BJ (cell line): ENCODE measurements around the gene KRT15. TPM values are rescaled to one million over a fixed set of nuclear protein-coding genes. Genes with fewer than 3 reads are reported as not detected.

ENCODE experiments used
- CTCF ChIA-PET: fragments of 350-600 bp; formaldehyde crosslinking; extraction: SDS; loops from one replicate; lab custom pipeline; 2021; ENCODE audit warnings: antibody characterized with exemption, inconsistent platforms; lab: Yijun Ruan, JAX
- POLR2A ChIA-PET: fragments of 300-600 bp; sonication (Branson Sonifier 250); formaldehyde crosslinking; extraction: SDS; loops from one replicate; lab custom pipeline; 2021; ENCODE audit warnings: antibody characterized with exemption; lab: Charles Lee
- DNase-seq: peaks from one replicate; pipeline ENCODE4 v3.0.0-alpha.2; 2011; ENCODE audit warnings: low read depth
- H3K27me3 ChIP-seq: 2 replicates; pipeline ENCODE4 v1.6.0; 2011; ENCODE audit warnings: low read length; ENCODE audit not compliant: control insufficient read depth, insufficient read depth
- H3K36me3 ChIP-seq: 2 replicates; pipeline ENCODE4 v1.5.1; 2011; ENCODE audit warnings: low read length; ENCODE audit not compliant: control insufficient read depth, insufficient read depth
- H3K4me3 ChIP-seq: 2 replicates; pipeline ENCODE4 v1.5.1; 2011; ENCODE audit warnings: low read depth, mild to moderate bottlenecking, control low read depth, low read length
- polyA plus RNA-seq: library from polyadenylated mRNA; depleted of rRNA; stranded (reverse); fragments of >200 nt; gene quantifications from 2 replicates; pipeline ENCODE4 v1.2.3, GENCODE V29; 2011
- TF ChIP-seq, protein P1 (sequence below): IDR thresholded peaks from 2 replicates; pipeline ENCODE4 v1.5.1; 2011; ENCODE audit warnings: low read depth, mild to moderate bottlenecking, control low read depth, inconsistent platforms, low read length, moderate library complexity; ENCODE audit not compliant: insufficient read depth

KRT15 gene
- polyA plus RNA-seq, 1 experiment = 2.7 TPM

DNA sequence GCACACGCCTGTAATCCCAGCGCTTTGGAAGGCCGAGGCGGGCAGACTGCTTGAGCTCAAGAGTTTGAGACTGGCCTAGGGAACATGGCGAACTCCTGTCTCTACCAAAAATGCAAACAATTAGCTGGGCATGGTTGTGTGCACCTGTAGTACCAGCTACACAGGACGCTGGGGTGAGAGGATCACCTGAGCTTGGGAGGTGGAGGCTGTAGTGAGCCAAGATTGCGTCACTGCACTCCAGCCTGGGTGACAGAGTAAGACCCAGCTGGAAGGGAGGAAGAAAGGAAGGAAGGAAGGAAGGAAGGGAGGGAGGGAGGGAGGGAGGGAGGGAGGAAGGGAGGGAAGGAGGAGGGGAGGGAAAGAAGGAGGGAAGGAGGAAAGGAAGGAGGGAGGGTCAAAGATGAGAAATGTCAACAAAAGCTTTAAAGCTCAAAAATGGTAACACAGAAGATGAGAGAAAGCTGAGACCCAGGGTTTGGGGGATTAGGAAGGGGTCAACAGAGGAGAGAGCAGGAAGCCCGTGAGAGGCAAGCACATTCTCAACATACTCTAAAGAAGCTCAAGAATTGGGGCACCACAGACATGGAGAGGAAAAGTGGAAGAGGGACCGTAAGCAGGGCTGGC lies 14.4 kb upstream of the KRT15 start:
- H3K4me3 ChIP-seq = no peak overlapping the region
- DNase-seq = no peak
- TF ChIP-seq, protein P1, sequence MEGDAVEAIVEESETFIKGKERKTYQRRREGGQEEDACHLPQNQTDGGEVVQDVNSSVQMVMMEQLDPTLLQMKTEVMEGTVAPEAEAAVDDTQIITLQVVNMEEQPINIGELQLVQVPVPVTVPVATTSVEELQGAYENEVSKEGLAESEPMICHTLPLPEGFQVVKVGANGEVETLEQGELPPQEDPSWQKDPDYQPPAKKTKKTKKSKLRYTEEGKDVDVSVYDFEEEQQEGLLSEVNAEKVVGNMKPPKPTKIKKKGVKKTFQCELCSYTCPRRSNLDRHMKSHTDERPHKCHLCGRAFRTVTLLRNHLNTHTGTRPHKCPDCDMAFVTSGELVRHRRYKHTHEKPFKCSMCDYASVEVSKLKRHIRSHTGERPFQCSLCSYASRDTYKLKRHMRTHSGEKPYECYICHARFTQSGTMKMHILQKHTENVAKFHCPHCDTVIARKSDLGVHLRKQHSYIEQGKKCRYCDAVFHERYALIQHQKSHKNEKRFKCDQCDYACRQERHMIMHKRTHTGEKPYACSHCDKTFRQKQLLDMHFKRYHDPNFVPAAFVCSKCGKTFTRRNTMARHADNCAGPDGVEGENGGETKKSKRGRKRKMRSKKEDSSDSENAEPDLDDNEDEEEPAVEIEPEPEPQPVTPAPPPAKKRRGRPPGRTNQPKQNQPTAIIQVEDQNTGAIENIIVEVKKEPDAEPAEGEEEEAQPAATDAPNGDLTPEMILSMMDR = no peak
- no peaks in the 10 kb centered on the region for H3K36me3 ChIP-seq
- POLR2A ChIA-PET = no interaction called here
- no peaks in the 10 kb centered on the region for H3K27me3 ChIP-seq
- CTCF ChIA-PET = interaction anchor here (3.0 kb wide), 1 partner anchor 16 kb away, joined by 12 read pairs; no protein-coding TSS in a partner anchor

DNA sequence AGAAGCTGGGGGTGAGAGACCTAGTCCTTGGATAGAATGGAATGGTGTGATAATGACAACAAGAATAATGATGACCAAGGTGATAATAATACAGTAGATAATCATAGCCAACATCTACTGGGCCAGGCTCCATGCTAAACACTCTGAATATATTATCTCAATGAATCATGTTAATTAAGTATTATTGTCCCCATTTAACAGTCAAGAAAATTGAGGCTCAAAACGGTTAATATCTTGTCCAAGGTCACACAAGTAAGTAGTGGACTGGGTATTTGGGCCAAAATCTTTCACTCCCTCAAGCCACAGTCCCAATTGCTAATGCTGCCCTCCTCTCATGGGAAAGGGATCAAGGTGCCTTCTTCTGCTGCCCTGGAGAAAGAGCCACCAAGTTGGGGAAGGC lies 13.3 kb upstream of the KRT15 start:
- Histone ChIP-seq H3K27me3 (no peaks in the 10 kb centered on the region), H3K36me3 (no peaks in the 10 kb centered on the region), H3K4me3 (no peak overlapping the region)
- ChIA-PET CTCF (no interaction called here), POLR2A (interaction anchor here (0.6 kb wide), 1 partner anchor 430 kb away, joined by 3 read pairs; no protein-coding TSS in a partner anchor)
- no peak for DNase-seq
- TF ChIP-seq, protein P1 = no peak

DNA sequence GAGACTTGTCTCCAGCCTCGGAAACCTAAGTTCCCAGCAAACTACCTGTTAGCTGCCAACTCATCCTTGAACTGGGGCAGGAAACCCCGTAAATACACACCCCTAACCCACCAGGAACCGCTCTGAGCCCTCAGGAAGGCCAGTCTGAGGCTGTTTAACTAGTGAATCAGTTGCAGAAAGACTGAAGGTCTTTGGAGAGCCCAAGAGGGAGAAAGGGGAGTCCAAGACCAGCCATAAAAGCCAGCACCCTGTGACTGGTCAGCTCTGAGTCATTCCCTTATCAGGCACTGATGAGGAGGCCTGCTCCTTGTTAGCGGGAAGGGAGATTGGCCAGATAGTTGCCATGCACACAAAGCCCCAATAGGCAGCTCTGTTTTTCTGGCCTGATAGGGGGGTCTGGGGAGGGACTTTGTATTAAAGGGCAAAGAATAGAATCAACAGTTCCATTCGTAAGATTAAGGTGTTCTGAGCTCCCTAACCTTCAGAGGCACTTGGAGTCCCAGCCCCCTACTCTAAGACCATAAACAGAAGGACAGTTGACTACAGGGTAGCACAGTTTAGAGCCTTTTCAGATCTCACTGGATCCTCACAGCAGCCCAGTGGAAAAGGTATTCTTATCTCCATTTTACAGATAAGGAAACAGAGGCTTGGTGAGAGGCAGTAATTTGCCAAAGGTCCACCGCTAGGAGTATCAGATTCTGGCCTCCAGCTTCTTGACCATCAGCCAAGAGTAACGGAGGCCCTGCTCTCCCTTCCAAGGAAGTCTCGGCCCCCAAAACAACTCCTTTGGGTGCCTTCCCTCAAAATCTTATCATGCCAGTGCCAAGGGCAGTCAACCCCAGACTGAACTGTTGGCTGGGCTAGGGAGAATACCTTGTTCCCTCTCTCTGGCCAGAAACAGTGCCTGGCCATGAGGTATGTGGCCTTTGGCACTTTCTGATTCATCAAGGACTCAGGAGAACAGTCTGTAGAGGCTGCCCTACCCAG lies 11.7 kb upstream of the KRT15 start:
- DNase-seq = peak; percentile 75
- TF ChIP-seq, protein P1 = no peak
- H3K27me3 ChIP-seq = no peaks in the 10 kb centered on the region
- ChIA-PET POLR2A (interaction anchor here (0.6 kb wide), 1 partner anchor 12 kb away, joined by 4 read pairs; the partner anchor contains the start of gene KRT15), CTCF (interaction anchor here (0.7 to 1.8 kb wide), 4 partner anchors 14 to 118 kb away, joined by 3 to 10 read pairs (median 6); no protein-coding TSS in a partner anchor)
- no peaks in the 10 kb centered on the region for H3K36me3 ChIP-seq
- no peak overlapping the region for H3K4me3 ChIP-seq

DNA sequence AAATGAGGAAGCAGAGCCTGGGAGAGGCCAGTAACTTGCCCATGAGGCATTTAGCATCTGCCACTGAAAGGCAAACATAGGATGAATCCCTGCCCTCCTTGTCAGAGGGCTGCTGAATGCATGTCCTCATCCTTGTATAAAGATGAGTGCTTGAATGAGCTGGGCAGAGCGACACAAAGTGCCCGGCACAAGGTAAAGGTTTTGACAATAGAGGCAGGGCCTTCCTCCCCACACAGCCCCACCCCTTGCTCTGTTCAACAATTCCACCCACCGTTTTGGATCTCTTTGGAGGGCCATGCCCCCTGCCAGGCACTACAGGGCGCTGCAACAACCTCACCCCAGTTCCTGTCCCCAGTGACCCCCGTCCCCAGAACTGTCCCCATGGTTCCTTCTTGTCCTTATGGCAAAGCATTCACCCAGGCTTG lies 10.8 kb upstream of the KRT15 start:
- CTCF ChIA-PET = interaction anchor here (0.7 to 1.5 kb wide), 2 partner anchors 32 to 119 kb away, joined by 3 to 8 read pairs; no protein-coding TSS in a partner anchor
- DNase-seq = no peak
- POLR2A ChIA-PET = no interaction called here
- Histone ChIP-seq H3K4me3 (no peak overlapping the region), H3K36me3 (peaks cover 1% of the 10 kb centered on the region; the same call in 1 of the 2 replicates), H3K27me3 (no peaks in the 10 kb centered on the region)
- TF ChIP-seq, protein P1 = no peak

DNA sequence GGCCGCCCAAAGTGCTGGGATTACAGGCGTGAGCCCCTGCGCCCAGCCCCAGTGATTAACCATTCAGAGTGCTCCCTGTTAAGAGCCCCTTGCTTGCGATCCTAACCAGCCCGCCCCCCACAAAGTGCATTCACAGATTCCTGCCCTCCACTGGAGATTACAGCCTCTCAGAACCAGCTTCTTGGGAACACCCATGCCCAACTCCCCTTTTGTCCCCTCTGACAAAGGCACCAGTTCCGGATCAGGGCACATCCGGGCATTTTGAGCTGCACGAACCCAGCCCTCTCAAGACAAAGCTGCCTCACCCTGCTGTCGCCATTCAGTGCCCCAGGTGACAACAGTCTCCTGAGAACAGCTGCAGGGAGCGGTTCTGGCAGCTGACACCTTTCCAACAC lies 10.3 kb upstream of the KRT15 start:
- Histone ChIP-seq H3K4me3 (no peak overlapping the region), H3K27me3 (no peaks in the 10 kb centered on the region), H3K36me3 (peaks cover 3% of the 10 kb centered on the region)
- no peak for DNase-seq
- ChIA-PET POLR2A (no interaction called here), CTCF (no interaction called here)
- TF ChIP-seq, protein P1 = no peak
